Measurements from ENCODE around the gene GRHL1. TPM values are rescaled to one million over a fixed set of nuclear protein-coding genes. Genes with fewer than 3 reads are reported as not detected.

Gene GRHL1
- total and polyA plus RNA-seq, 9 of the 15 experiments (the other 6 are each of a cell fraction or from before 2014, with no cell fraction given), result 1.7 to 6.1 (median 4.7) TPM

GRCh38 chr2:9979977-9980376 is 28.5 kb downstream of the GRHL1 start:
- DNase-seq (ENCODE audit: extremely low read depth in 1 of 4, low spot score in 3 of 4), result no peak
- ChIA-PET CTCF (ENCODE audit: low intra/inter-chr PET ratio) (no interaction called here), POLR2A (no interaction called here)
- Histone ChIP-seq H3K79me2 (ENCODE audit: control insufficient read depth, insufficient read depth, low read length) (no peaks in the 10 kb centered on the region), H3K9ac (ENCODE audit: insufficient read depth in 1 of 2, low read depth in 2 of 2, low read length in 2 of 2) (no peak overlapping the region), H3K4me1 (replicated peaks in 1 of 2; ENCODE audit: control insufficient read depth in 2 of 2, insufficient read depth in 2 of 2, low read length in 2 of 2) (peaks cover 7 to 8% of the 10 kb centered on the region in 2 experiments; a peak in 3 of 5 replicates), H3K9me1 (ENCODE audit: control insufficient read depth, insufficient read depth, low read length) (no peaks in the 10 kb centered on the region), H3K27ac (ENCODE audit: extremely low read depth, low read depth, low read length) (no peak overlapping the region), H3K4me3 (no peak overlapping the region), H3K36me3 (ENCODE audit: control insufficient read depth, insufficient read depth, low read length) (peaks cover 3% of the 10 kb centered on the region; the same call in 1 of the 3 replicates), H3K4me2 (ENCODE audit: insufficient read depth, low read length) (no peak overlapping the region), H3K9me3 (replicated peaks; ENCODE audit: control insufficient read depth, insufficient read depth, low read depth, low read length) (no peaks in the 10 kb centered on the region; the same call in 1 of the 2 replicates), H2AFZ (ENCODE audit: low read depth, low read length) (no peak overlapping the region), H4K20me1 (replicated peaks; ENCODE audit: control insufficient read depth, insufficient read depth, low read length) (no peaks in the 10 kb centered on the region), H3K27me3 (ENCODE audit: control insufficient read depth in 2 of 2, insufficient read depth in 2 of 2, low read length in 2 of 2) (no peaks in the 10 kb centered on the region)
- 68% methylated on average over 6 of the region's 6 CpGs for WGBS (ENCODE audit: insufficient coverage, low coverage, missing lambda C conversion rate)
- in situ Hi-C loops (cut with MboI) (no loop called here), intact Hi-C loops (cut with micrococcal nuclease) (no loop called here)
- TF ChIP-seq SIRT6 (IDR thresholded peaks at IDR 0.05; ENCODE audit: low read depth, low read length) (no peak), ZNF274 (IDR thresholded peaks at IDR 0.05; ENCODE audit: borderline replicate concordance, low read depth, low read length) (no peak), ZSCAN29 (IDR thresholded peaks at IDR 0.05) (no peak), ZKSCAN1 (IDR thresholded peaks at IDR 0.05; ENCODE audit: low read depth, low read length) (no peak), RUNX1 (IDR thresholded peaks at IDR 0.05; ENCODE audit: low read depth) (no peak), ZNF165 (CRISPR knock-in tag; IDR thresholded peaks at IDR 0.05; ENCODE audit: borderline replicate concordance) (no peak), SRSF9 (IDR thresholded peaks at IDR 0.05; ENCODE audit: borderline replicate concordance, low read depth, low read length) (no peak), SMC3 (conservative IDR thresholded peaks at IDR 0.05; ENCODE audit: insufficient read depth, low read depth, low read length) (no peak), IRF9 (tag; IDR thresholded peaks at IDR 0.05) (no peak), THRAP3 (IDR thresholded peaks at IDR 0.05; ENCODE audit: borderline replicate concordance) (no peak), NFYB (IDR thresholded peaks at IDR 0.05; ENCODE audit: extremely low read depth, insufficient read length) (no peak)
- ATAC-seq, result no peak
- BruUV-seq (replicated peaks), result no TSS peak
- FAIRE-seq, result no peak

Measured in K562 (cell line).